Neuronal stem cell (in vitro differentiated cells): ENCODE data around the gene MFSD1.

Source experiments
- DNase-seq: peaks from one replicate; pipeline ENCODE4 v3.0.0-alpha.2; 2013; ENCODE audit warnings: low spot score
- H2AFZ ChIP-seq: one replicate; pipeline ENCODE4 v1.6.1; 2013; ENCODE audit warnings: mild to moderate bottlenecking, low read length, inconsistent platforms
- H2AK5ac ChIP-seq: 2 replicates; pipeline ENCODE4 v1.6.1; 2013; ENCODE audit warnings: low read depth, mild to moderate bottlenecking, inconsistent platforms, low read length, moderate library complexity, mixed read lengths
- H2BK120ac ChIP-seq: 2 replicates; pipeline ENCODE4 v1.6.1; 2013; ENCODE audit warnings: low read depth, mild to moderate bottlenecking, inconsistent platforms, low read length, moderate library complexity, mixed read lengths
- H2BK12ac ChIP-seq: one replicate; pipeline ENCODE4 v1.6.1; 2013; ENCODE audit warnings: low read length, inconsistent platforms
- H2BK15ac ChIP-seq: 2 replicates; pipeline ENCODE4 v1.6.1; 2013; ENCODE audit warnings: mild to moderate bottlenecking, low read length, inconsistent platforms, mixed read lengths
- H2BK5ac ChIP-seq: one replicate; pipeline ENCODE4 v1.6.1; 2013; ENCODE audit warnings: inconsistent platforms, mild to moderate bottlenecking, low read length, moderate library complexity
- H3K14ac ChIP-seq: one replicate; pipeline ENCODE4 v1.6.1; 2013; ENCODE audit warnings: low read length, inconsistent platforms
- H3K18ac ChIP-seq: 2 replicates; pipeline ENCODE4 v1.6.1; 2013; ENCODE audit warnings: low read length, inconsistent platforms
- H3K23ac ChIP-seq: 2 replicates; pipeline ENCODE4 v1.6.1; 2013; ENCODE audit warnings: low read depth, mild to moderate bottlenecking, mixed read lengths, low read length, inconsistent platforms; ENCODE audit not compliant: poor library complexity
- H3K27ac ChIP-seq: replicated peaks from 3 replicates; pipeline ENCODE4 v1.5.1; 2013; ENCODE audit warnings: low read length, inconsistent platforms
- H3K27me3 ChIP-seq, 3 experiments: 2 replicates each; pipeline ENCODE4 v1.6.1; 2013; ENCODE audit warnings: low read length in 3 of 3, mild to moderate bottlenecking in 2 of 3, inconsistent platforms in 1 of 3, low read depth in 1 of 3, mixed read lengths in 1 of 3, moderate library complexity in 1 of 3; ENCODE audit not compliant: control insufficient read depth in 3 of 3, insufficient read depth in 3 of 3
- H3K36me3 ChIP-seq, 2 donors: replicated peaks in 1 of 2; 2 replicates each; pipeline ENCODE4 v1.6.1; 2013; ENCODE audit warnings: low read length in 2 of 2; ENCODE audit not compliant: control insufficient read depth in 2 of 2, insufficient read depth in 2 of 2
- H3K4ac ChIP-seq: 2 replicates; pipeline ENCODE4 v1.6.1; 2013; ENCODE audit warnings: inconsistent platforms, mild to moderate bottlenecking, low read length, moderate library complexity
- H3K4me1 ChIP-seq, 2 donors: 1 replicate in 1 of 2; 2 replicates in 1 of 2; pipeline ENCODE4 v1.6.1; 2013; ENCODE audit warnings: low read length in 2 of 2, low read depth in 1 of 2; ENCODE audit not compliant: control insufficient read depth in 2 of 2, insufficient read depth in 1 of 2
- H3K4me2 ChIP-seq: one replicate; pipeline ENCODE4 v1.6.1; 2013; ENCODE audit warnings: mild to moderate bottlenecking, low read length, inconsistent platforms; ENCODE audit not compliant: insufficient read depth, poor library complexity, severe bottlenecking
- H3K4me3 ChIP-seq, 2 donors: 2 replicates each; pipeline ENCODE4 v1.5.1; 2013; ENCODE audit warnings: low read length in 2 of 2, mild to moderate bottlenecking in 2 of 2, inconsistent platforms in 1 of 2, moderate library complexity in 1 of 2
- H3K79me1 ChIP-seq: one replicate; pipeline ENCODE4 v1.6.1; 2013; ENCODE audit warnings: low read depth, mild to moderate bottlenecking, inconsistent platforms, low read length, moderate library complexity
- H3K9ac ChIP-seq: one replicate; pipeline ENCODE4 v1.6.1; 2013; ENCODE audit warnings: mild to moderate bottlenecking, low read depth, low read length, inconsistent platforms; ENCODE audit not compliant: poor library complexity
- H3K9me3 ChIP-seq, 2 donors: replicated peaks in 1 of 2; 2 replicates each; pipeline versions ENCODE3 to v1.6.1; 2013; ENCODE audit warnings: low read length in 2 of 2, mild to moderate bottlenecking in 2 of 2, inconsistent platforms in 1 of 2, low read depth in 1 of 2, mixed read lengths in 1 of 2, moderate library complexity in 1 of 2; ENCODE audit not compliant: control insufficient read depth in 2 of 2, insufficient read depth in 1 of 2
- H4K8ac ChIP-seq: one replicate; pipeline ENCODE4 v1.6.1; 2013; ENCODE audit warnings: low read depth, mild to moderate bottlenecking, inconsistent platforms, low read length, moderate library complexity
- H4K91ac ChIP-seq: one replicate; pipeline ENCODE4 v1.6.1; 2013; ENCODE audit warnings: low read length, low read depth, mild to moderate bottlenecking, inconsistent platforms; ENCODE audit not compliant: poor library complexity
- WGBS, 2 donors: extraction: QIAGEN DNeasy Blood & Tissue Kit; methylation state at CpG; one replicate each; pipeline ENCODE4 v1.1.7; 2013; ENCODE audit warnings: missing lambda C conversion rate in 2 of 2, mixed read lengths in 1 of 2; ENCODE audit not compliant: insufficient read length in 2 of 2, insufficient replicate concordance in 1 of 2; ENCODE audit errors: extremely low coverage in 2 of 2; 5-methylcytosine and 5-hydroxymethylcytosine counted together

The MFSD1 gene

GRCh38 chr3:158819282-158819681, 17.4 kb downstream of the MFSD1 start:
- no peak overlapping the region for H2BK5ac ChIP-seq
- WGBS, 2 donors = no CpG with 5 or more reads among the region's 3 CpGs
- H3K18ac ChIP-seq = no peak overlapping the region
- H2AK5ac ChIP-seq = no peak overlapping the region
- no peak overlapping the region for H3K4me2 ChIP-seq
- H3K4me1 ChIP-seq = no peaks in the 10 kb centered on the region
- H2BK12ac ChIP-seq = no peak overlapping the region
- no peaks in the 10 kb centered on the region for H3K79me1 ChIP-seq
- no peak overlapping the region for H2BK15ac ChIP-seq
- H2AFZ ChIP-seq = no peak overlapping the region
- H4K8ac ChIP-seq = no peak overlapping the region
- no peak for DNase-seq
- no peak overlapping the region for H4K91ac ChIP-seq
- no peaks in the 10 kb centered on the region for H3K9me3 ChIP-seq
- no peak overlapping the region for H3K9ac ChIP-seq
- H3K4ac ChIP-seq = no peak overlapping the region
- no peak overlapping the region for H3K4me3 ChIP-seq
- H3K23ac ChIP-seq = no peak overlapping the region
- no peak overlapping the region for H3K27ac ChIP-seq
- H3K14ac ChIP-seq = no peak overlapping the region
- H3K27me3 ChIP-seq = no peaks in the 10 kb centered on the region
- peaks cover 1 to 7% of the 10 kb centered on the region in 2 donors for H3K36me3 ChIP-seq
- no peak overlapping the region for H2BK120ac ChIP-seq

- no CpG with 5 or more reads among the region's 3 CpGs for WGBS, 2 donors
- Histone ChIP-seq H2AFZ (no peak overlapping the region), H4K8ac (no peak overlapping the region), H2BK15ac (no peak overlapping the region), H2BK120ac (no peak overlapping the region), H3K18ac (no peak overlapping the region), H3K23ac (no peak overlapping the region), H3K4ac (no peak overlapping the region), H3K27ac (no peak overlapping the region), H3K27me3 (no peaks in the 10 kb centered on the region), H2BK5ac (no peak overlapping the region), H3K9ac (no peak overlapping the region), H3K9me3 (no peaks in the 10 kb centered on the region), H3K4me2 (no peak overlapping the region), H3K36me3 (peaks cover 1 to 11% of the 10 kb centered on the region in 2 donors), H3K4me1 (no peaks in the 10 kb centered on the region), H2BK12ac (no peak overlapping the region), H3K14ac (no peak overlapping the region), H3K4me3 (no peak overlapping the region), H3K79me1 (no peaks in the 10 kb centered on the region), H4K91ac (no peak overlapping the region), H2AK5ac (no peak overlapping the region)
- no peak for DNase-seq
These were observed 18.7 kb downstream of the MFSD1 start for GRCh38 chr3:158820521-158820920.

GRCh38 chr3:158821847-158822246, 20.0 kb downstream of the MFSD1 start:
- Histone ChIP-seq H3K9me3 (no peaks in the 10 kb centered on the region), H3K27me3 (no peaks in the 10 kb centered on the region), H2BK5ac (no peak overlapping the region), H3K4me3 (no peak overlapping the region), H2AFZ (no peak overlapping the region), H2AK5ac (no peak overlapping the region), H3K4ac (no peak overlapping the region), H4K91ac (no peak overlapping the region), H3K79me1 (no peaks in the 10 kb centered on the region), H3K4me1 (no peaks in the 10 kb centered on the region), H3K18ac (no peak overlapping the region), H3K4me2 (no peak overlapping the region), H3K14ac (no peak overlapping the region), H3K27ac (no peak overlapping the region), H2BK120ac (no peak overlapping the region), H2BK15ac (no peak overlapping the region), H3K23ac (no peak overlapping the region), H2BK12ac (no peak overlapping the region), H4K8ac (no peak overlapping the region), H3K36me3 (peaks cover 1 to 11% of the 10 kb centered on the region in 2 donors), H3K9ac (no peak overlapping the region)
- no CpG with 5 or more reads among the region's 5 CpGs for WGBS, 2 donors
- DNase-seq = no peak

- no peak overlapping the region for H4K8ac ChIP-seq
- H3K4me1 ChIP-seq = no peaks in the 10 kb centered on the region
- no peak overlapping the region for H2BK12ac ChIP-seq
- peaks cover 1 to 11% of the 10 kb centered on the region in 2 donors for H3K36me3 ChIP-seq
- H3K18ac ChIP-seq = no peak overlapping the region
- no peak overlapping the region for H2BK15ac ChIP-seq
- no peak overlapping the region for H3K14ac ChIP-seq
- H4K91ac ChIP-seq = no peak overlapping the region
- no CpG with 5 or more reads among the region's 4 CpGs for WGBS, 2 donors
- no peak overlapping the region for H2AK5ac ChIP-seq
- no peak overlapping the region for H3K23ac ChIP-seq
- H3K27me3 ChIP-seq = no peaks in the 10 kb centered on the region
- H3K4me3 ChIP-seq = no peak overlapping the region
- no peak overlapping the region for H3K9ac ChIP-seq
- DNase-seq = no peak
- no peak overlapping the region for H3K4me2 ChIP-seq
- no peak overlapping the region for H3K4ac ChIP-seq
- H2BK5ac ChIP-seq = no peak overlapping the region
- no peaks in the 10 kb centered on the region for H3K9me3 ChIP-seq
- H2BK120ac ChIP-seq = no peak overlapping the region
- no peak overlapping the region for H3K27ac ChIP-seq
- H3K79me1 ChIP-seq = no peaks in the 10 kb centered on the region
- H2AFZ ChIP-seq = no peak overlapping the region
These were observed 21.6 kb downstream of the MFSD1 start for GRCh38 chr3:158823426-158823825.
